ENCODE data around the gene NUDT4B.
"Not testable (repeated sequence)": the region's sequence is repeated elsewhere in the genome, so short reads cannot be mapped to it uniquely, and the experiment has no call there.

NUDT4B gene

GRCh38 chr1:148758412-148758811, 9.8 kb downstream of the NUDT4B start:
- not testable (repeated sequence) for H3K9me3 ChIP-seq (ENCODE audit: low read length); H3K27me3 ChIP-seq (ENCODE audit: insufficient read depth, low read length); H3K36me3 ChIP-seq (ENCODE audit: insufficient read depth, low read length); H3K4me3 ChIP-seq (ENCODE audit: low read length); H2AFZ ChIP-seq (ENCODE audit: low read depth, low read length); H3K4me1 ChIP-seq (ENCODE audit: insufficient read depth, low read length)

- not testable (repeated sequence) for H3K4me1 ChIP-seq (ENCODE audit: insufficient read depth, low read length); H3K9me3 ChIP-seq (ENCODE audit: low read length); H2AFZ ChIP-seq (ENCODE audit: low read depth, low read length); H3K27me3 ChIP-seq (ENCODE audit: insufficient read depth, low read length); H3K4me3 ChIP-seq (ENCODE audit: low read length); H3K36me3 ChIP-seq (ENCODE audit: insufficient read depth, low read length)
Measured at GRCh38 chr1:148758925-148759324, 10.4 kb downstream of the NUDT4B start.

GRCh38 chr1:148759749-148760148, 11.2 kb downstream of the NUDT4B start:
- not testable (repeated sequence) for H3K4me3 ChIP-seq (ENCODE audit: low read length); H3K9me3 ChIP-seq (ENCODE audit: low read length); H3K36me3 ChIP-seq (ENCODE audit: insufficient read depth, low read length); H3K4me1 ChIP-seq (ENCODE audit: insufficient read depth, low read length); H2AFZ ChIP-seq (ENCODE audit: low read depth, low read length); H3K27me3 ChIP-seq (ENCODE audit: insufficient read depth, low read length)

- not testable (repeated sequence) for H3K4me1 ChIP-seq (ENCODE audit: insufficient read depth, low read length); H3K27me3 ChIP-seq (ENCODE audit: insufficient read depth, low read length); H2AFZ ChIP-seq (ENCODE audit: low read depth, low read length); H3K36me3 ChIP-seq (ENCODE audit: insufficient read depth, low read length); H3K4me3 ChIP-seq (ENCODE audit: low read length); H3K9me3 ChIP-seq (ENCODE audit: low read length)
Measured at GRCh38 chr1:148760206-148760605, 11.6 kb downstream of the NUDT4B start.

- not testable (repeated sequence) for H3K36me3 ChIP-seq (ENCODE audit: insufficient read depth, low read length); H3K27me3 ChIP-seq (ENCODE audit: insufficient read depth, low read length); H3K9me3 ChIP-seq (ENCODE audit: low read length); H2AFZ ChIP-seq (ENCODE audit: low read depth, low read length); H3K4me1 ChIP-seq (ENCODE audit: insufficient read depth, low read length); H3K4me3 ChIP-seq (ENCODE audit: low read length)
Measured at GRCh38 chr1:148761360-148761759, 12.8 kb downstream of the NUDT4B start.

GRCh38 chr1:148765238-148766019, 16.9 kb downstream of the NUDT4B start:
- not testable (repeated sequence) for H3K9me3 ChIP-seq (ENCODE audit: low read length); H2AFZ ChIP-seq (ENCODE audit: low read depth, low read length); H3K36me3 ChIP-seq (ENCODE audit: insufficient read depth, low read length); H3K4me3 ChIP-seq (ENCODE audit: low read length); H3K4me1 ChIP-seq (ENCODE audit: insufficient read depth, low read length); H3K27me3 ChIP-seq (ENCODE audit: insufficient read depth, low read length)

- H3K27me3 ChIP-seq (ENCODE audit: insufficient read depth, low read length); H3K36me3 ChIP-seq (ENCODE audit: insufficient read depth, low read length); H3K4me1 ChIP-seq (ENCODE audit: insufficient read depth, low read length); H3K9me3 ChIP-seq (ENCODE audit: low read length); H2AFZ ChIP-seq (ENCODE audit: low read depth, low read length); H3K4me3 ChIP-seq (ENCODE audit: low read length): not testable (repeated sequence)
Measured at GRCh38 chr1:148768541-148768940, 20.0 kb downstream of the NUDT4B start.

GRCh38 chr1:148769495-148769894, 20.9 kb downstream of the NUDT4B start:
- not testable (repeated sequence) for H3K9me3 ChIP-seq (ENCODE audit: low read length); H2AFZ ChIP-seq (ENCODE audit: low read depth, low read length); H3K4me3 ChIP-seq (ENCODE audit: low read length); H3K36me3 ChIP-seq (ENCODE audit: insufficient read depth, low read length); H3K4me1 ChIP-seq (ENCODE audit: insufficient read depth, low read length); H3K27me3 ChIP-seq (ENCODE audit: insufficient read depth, low read length)

- not testable (repeated sequence) for H2AFZ ChIP-seq (ENCODE audit: low read depth, low read length); H3K27me3 ChIP-seq (ENCODE audit: insufficient read depth, low read length); H3K4me1 ChIP-seq (ENCODE audit: insufficient read depth, low read length); H3K4me3 ChIP-seq (ENCODE audit: low read length); H3K9me3 ChIP-seq (ENCODE audit: low read length); H3K36me3 ChIP-seq (ENCODE audit: insufficient read depth, low read length)
Measured at GRCh38 chr1:148773690-148774089, 25.1 kb downstream of the NUDT4B start.

GRCh38 chr1:148774102-148774501, 25.5 kb downstream of the NUDT4B start:
- not testable (repeated sequence) for H3K36me3 ChIP-seq (ENCODE audit: insufficient read depth, low read length); H3K9me3 ChIP-seq (ENCODE audit: low read length); H3K27me3 ChIP-seq (ENCODE audit: insufficient read depth, low read length); H3K4me1 ChIP-seq (ENCODE audit: insufficient read depth, low read length); H3K4me3 ChIP-seq (ENCODE audit: low read length); H2AFZ ChIP-seq (ENCODE audit: low read depth, low read length)

- H3K36me3 ChIP-seq (ENCODE audit: insufficient read depth, low read length); H3K9me3 ChIP-seq (ENCODE audit: low read length); H3K27me3 ChIP-seq (ENCODE audit: insufficient read depth, low read length); H3K4me1 ChIP-seq (ENCODE audit: insufficient read depth, low read length); H2AFZ ChIP-seq (ENCODE audit: low read depth, low read length); H3K4me3 ChIP-seq (ENCODE audit: low read length): not testable (repeated sequence)
Measured at GRCh38 chr1:148775263-148775662, 26.7 kb downstream of the NUDT4B start.

GRCh38 chr1:148777649-148778048, 29.1 kb downstream of the NUDT4B start:
- not testable (repeated sequence) for H3K36me3 ChIP-seq (ENCODE audit: insufficient read depth, low read length); H3K4me1 ChIP-seq (ENCODE audit: insufficient read depth, low read length); H2AFZ ChIP-seq (ENCODE audit: low read depth, low read length); H3K4me3 ChIP-seq (ENCODE audit: low read length); H3K27me3 ChIP-seq (ENCODE audit: insufficient read depth, low read length); H3K9me3 ChIP-seq (ENCODE audit: low read length)

- not testable (repeated sequence) for H3K4me1 ChIP-seq (ENCODE audit: insufficient read depth, low read length); H3K9me3 ChIP-seq (ENCODE audit: low read length); H2AFZ ChIP-seq (ENCODE audit: low read depth, low read length); H3K4me3 ChIP-seq (ENCODE audit: low read length); H3K27me3 ChIP-seq (ENCODE audit: insufficient read depth, low read length); H3K36me3 ChIP-seq (ENCODE audit: insufficient read depth, low read length)
Measured at GRCh38 chr1:148780404-148780803, 31.8 kb downstream of the NUDT4B start.

GRCh38 chr1:148791543-148792099, 43.0 kb downstream of the NUDT4B start:
- H3K4me3 ChIP-seq (ENCODE audit: low read length); H3K9me3 ChIP-seq (ENCODE audit: low read length); H3K36me3 ChIP-seq (ENCODE audit: insufficient read depth, low read length); H2AFZ ChIP-seq (ENCODE audit: low read depth, low read length); H3K27me3 ChIP-seq (ENCODE audit: insufficient read depth, low read length); H3K4me1 ChIP-seq (ENCODE audit: insufficient read depth, low read length): not testable (repeated sequence)
